B cell (primary cell): Measurements from ENCODE around the gene CCDC106. TPM values are rescaled to one million over a fixed set of nuclear protein-coding genes. Genes with fewer than 3 reads are reported as not detected.

Experiments used
- ATAC-seq: fragments of 200-7000 bp; cut with Tn5 transposase; one replicate; pipeline ENCODE4 v1.10.0; 2021; ENCODE audit warnings: low read depth, mild to moderate bottlenecking, moderate number of reproducible peaks, moderate library complexity
- CTCF ChIA-PET: fragments of 350-600 bp; sonication (Branson Sonifier 250); formaldehyde crosslinking; loops from one replicate; lab custom pipeline; 2021; ENCODE audit warnings: antibody characterized with exemption, inconsistent platforms; lab: Charles Lee
- POLR2A ChIA-PET: fragments of 350-600 bp; sonication (Branson Sonifier 250); formaldehyde crosslinking; loops from one replicate; lab custom pipeline; 2021; ENCODE audit warnings: antibody characterized with exemption; lab: Charles Lee
- DNase-seq: peaks from one replicate; pipeline ENCODE4 v3.0.0; 2013
- H2AFZ ChIP-seq: 2 replicates; pipeline ENCODE4 v1.6.1; 2012; ENCODE audit warnings: mild to moderate bottlenecking, low read depth, low read length; ENCODE audit not compliant: insufficient read depth, poor library complexity, severe bottlenecking
- H3K27ac ChIP-seq, 2 donors: 1 replicate in 1 of 2; 2 replicates in 1 of 2; pipeline ENCODE4 v1.5.1; 2012 to 2013; ENCODE audit warnings: low read length in 2 of 2, mild to moderate bottlenecking in 2 of 2, moderate library complexity in 1 of 2
- H3K27me3 ChIP-seq, 4 experiments: fragments of 200-600 bp in 1 of 4; sonication (generic) in 1 of 4; replicated peaks in 1 of 4; 1 replicate in 2 of 4; 2 replicates in 2 of 4; pipeline versions ENCODE4 v1.6.1 to v1.7.0; 2013 to 2016; ENCODE audit warnings: low read length in 3 of 4, mild to moderate bottlenecking in 2 of 4, mixed read lengths in 1 of 4, moderate library complexity in 1 of 4; ENCODE audit not compliant: insufficient read depth in 4 of 4, control insufficient read depth in 3 of 4; ENCODE audit errors: control extremely low read depth in 1 of 4
- H3K36me3 ChIP-seq, 2 experiments: replicated peaks in 1 of 2; 1 replicate in 1 of 2; 2 replicates in 1 of 2; pipeline versions ENCODE4 v1.6.1 to v1.7.1; 2013; ENCODE audit warnings: low read length in 1 of 2; ENCODE audit not compliant: insufficient read depth in 2 of 2, control insufficient read depth in 1 of 2; ENCODE audit errors: control extremely low read depth in 1 of 2, extremely low read depth in 1 of 2
- H3K4me1 ChIP-seq, 2 donors: fragments of 200-600 bp in 1 of 2; sonication (generic) in 1 of 2; 1 replicate in 1 of 2; 2 replicates in 1 of 2; pipeline versions ENCODE4 v1.5.1 to v1.6.1; 2013 to 2017; ENCODE audit warnings: low read length in 2 of 2; ENCODE audit not compliant: control insufficient read depth in 2 of 2, insufficient read depth in 2 of 2
- H3K4me2 ChIP-seq: replicated peaks from 2 replicates; pipeline ENCODE3; 2012; ENCODE audit warnings: mild to moderate bottlenecking, low read depth, low read length; ENCODE audit not compliant: poor library complexity, severe bottlenecking
- H3K4me3 ChIP-seq, 5 experiments: fragments of 200-600 bp in 1 of 5; sonication (generic) in 1 of 5; 1 replicate in 3 of 5; 2 replicates in 2 of 5; pipeline versions ENCODE4 v1.5.1 to v1.7.0; 2011 to 2016; ENCODE audit warnings: low read length in 4 of 5, mild to moderate bottlenecking in 4 of 5, low read depth in 2 of 5, control low read depth in 1 of 5, moderate library complexity in 1 of 5; ENCODE audit not compliant: insufficient read depth in 1 of 5; ENCODE audit errors: control extremely low read depth in 1 of 5, extremely low read depth in 1 of 5
- H3K79me2 ChIP-seq: fragments of 200-600 bp; sonication (generic); one replicate; pipeline ENCODE4 v1.6.0; 2016; ENCODE audit warnings: low read length; ENCODE audit not compliant: control insufficient read depth, insufficient read depth
- H3K9ac ChIP-seq: fragments of 200-600 bp; sonication (generic); 2 replicates; pipeline ENCODE4 v1.6.1; 2017; ENCODE audit warnings: mild to moderate bottlenecking, low read length, moderate library complexity
- H3K9me3 ChIP-seq, 3 donors: one replicate each; pipeline versions ENCODE4 v1.6.1 to v1.7.1; 2013; ENCODE audit warnings: low read length in 2 of 3; ENCODE audit not compliant: control insufficient read depth in 2 of 3, insufficient read depth in 1 of 3; ENCODE audit errors: control extremely low read depth in 1 of 3
- H4K20me1 ChIP-seq: 2 replicates; pipeline ENCODE4 v1.6.0; 2012; ENCODE audit warnings: mild to moderate bottlenecking, low read length; ENCODE audit not compliant: insufficient read depth, control insufficient read depth, poor library complexity, severe bottlenecking
- H3K27ac Mint-ChIP-seq: one replicate; pipeline ENCODE4 v1.8.0; 2021; ENCODE audit warnings: mixed read lengths
- H3K27me3 Mint-ChIP-seq: one replicate; pipeline ENCODE4 v1.8.0; 2021; ENCODE audit warnings: mixed read lengths
- H3K4me1 Mint-ChIP-seq: one replicate; pipeline ENCODE4 v1.8.0; 2021; ENCODE audit warnings: mixed read lengths
- H3K4me3 Mint-ChIP-seq: one replicate; pipeline ENCODE4 v1.8.0; 2021; ENCODE audit warnings: mixed read lengths
- H3K9me3 Mint-ChIP-seq: one replicate; pipeline ENCODE4 v1.8.0; 2022; ENCODE audit warnings: mixed read lengths; ENCODE audit not compliant: insufficient read depth
- EZH2 ChIP-seq: IDR thresholded peaks from 2 replicates; pipeline ENCODE4 v1.6.1; 2012; ENCODE audit warnings: borderline replicate concordance, low read depth, mild to moderate bottlenecking, moderate library complexity, low read length; ENCODE audit not compliant: insufficient read depth, poor library complexity, severe bottlenecking
- WGBS: methylation state at CpG from one replicate; pipeline ENCODE4 v1.1.5; 2013; ENCODE audit warnings: missing lambda C conversion rate; ENCODE audit not compliant: insufficient coverage; 5-methylcytosine and 5-hydroxymethylcytosine counted together
- intact Hi-C: fragments of 100-400 bp; cut with micrococcal nuclease; formaldehyde crosslinking; loops from one replicate; pipeline ENCODE4 v1.10.0; 2022
- polyA plus RNA-seq: library from polyadenylated mRNA; depleted of rRNA; stranded (reverse); fragments of >200 nt; gene quantifications from 2 replicates; pipeline ENCODE4 v1.2.3, GENCODE V29; 2012
- total RNA-seq, 2 donors: library from RNA; stranded (reverse); fragments of 120-200 nt in 1 of 2; gene quantifications; 1 replicate in 1 of 2; 2 replicates in 1 of 2; pipeline versions ENCODE4 v1.2.3 to v1.2.4, GENCODE V29; 2013 to 2022
- TF ChIP-seq, protein P1 (sequence below): fragments of 200-600 bp; IDR thresholded peaks from one replicate; pipeline ENCODE4 v1.8.0; 2022; ENCODE audit warnings: antibody characterized with exemption, mild to moderate bottlenecking

The CCDC106 gene
- total and polyA plus RNA-seq, 2 donors (not counting 1 experiment from before 2014, with no cell fraction given) = 25.2 to 52.1 TPM

DNA sequence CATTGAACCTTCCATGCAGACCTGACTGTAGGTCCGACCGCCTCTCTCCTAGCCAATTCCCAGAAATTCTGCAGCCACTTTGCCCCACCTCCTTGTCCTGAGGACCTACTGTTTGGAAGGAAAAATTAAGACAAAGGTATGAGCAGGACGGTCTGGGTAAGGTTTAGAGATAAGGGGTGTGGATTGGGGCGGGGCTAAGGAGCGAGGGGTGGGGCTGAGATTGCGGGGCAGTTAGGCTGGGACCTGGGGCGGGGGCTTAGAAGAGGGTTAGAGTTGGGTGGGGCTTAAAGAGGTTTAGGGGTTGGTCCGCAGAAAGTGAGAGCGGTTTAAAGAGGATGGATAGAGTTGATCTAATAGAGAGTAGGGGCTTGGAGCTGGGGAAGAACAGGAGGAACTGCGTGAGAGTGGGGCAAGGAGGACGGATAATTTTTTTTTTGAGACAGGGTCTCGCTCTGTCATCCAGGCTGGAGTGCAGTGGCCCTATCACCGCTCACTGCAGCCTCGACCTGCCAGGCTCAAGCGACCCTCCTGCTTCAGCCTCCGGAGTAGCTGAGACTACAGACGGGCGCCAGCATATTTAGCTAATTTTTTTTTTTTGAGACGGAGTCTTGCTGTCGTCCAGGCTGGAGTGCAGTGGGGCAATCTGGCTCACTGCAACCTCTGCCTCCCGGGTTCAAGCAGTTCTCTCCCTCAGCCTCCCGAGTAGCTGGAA lies 44.3 kb upstream of the CCDC106 start:
- Histone ChIP-seq H4K20me1 (no peaks in the 10 kb centered on the region), H3K79me2 (peaks cover 27% of the 10 kb centered on the region), H2AFZ (no peak overlapping the region), H3K27me3 (no peaks in the 10 kb centered on the region), H3K36me3 (peaks cover 0 to 3% of the 10 kb centered on the region in 2 experiments), H3K4me1 (peaks cover 17 to 38% of the 10 kb centered on the region in 2 donors), H3K4me3 (no peak overlapping the region), H3K9me3 (peaks cover 0 to 8% (median 0%) of the 10 kb centered on the region in 3 donors), H3K27ac (no peak overlapping the region), H3K4me2 (no peak overlapping the region), H3K9ac (no peak overlapping the region)
- 93% methylated on average over 20 of the region's 22 CpGs for WGBS
- TF ChIP-seq EZH2 = no peak
- TF ChIP-seq, protein P1, sequence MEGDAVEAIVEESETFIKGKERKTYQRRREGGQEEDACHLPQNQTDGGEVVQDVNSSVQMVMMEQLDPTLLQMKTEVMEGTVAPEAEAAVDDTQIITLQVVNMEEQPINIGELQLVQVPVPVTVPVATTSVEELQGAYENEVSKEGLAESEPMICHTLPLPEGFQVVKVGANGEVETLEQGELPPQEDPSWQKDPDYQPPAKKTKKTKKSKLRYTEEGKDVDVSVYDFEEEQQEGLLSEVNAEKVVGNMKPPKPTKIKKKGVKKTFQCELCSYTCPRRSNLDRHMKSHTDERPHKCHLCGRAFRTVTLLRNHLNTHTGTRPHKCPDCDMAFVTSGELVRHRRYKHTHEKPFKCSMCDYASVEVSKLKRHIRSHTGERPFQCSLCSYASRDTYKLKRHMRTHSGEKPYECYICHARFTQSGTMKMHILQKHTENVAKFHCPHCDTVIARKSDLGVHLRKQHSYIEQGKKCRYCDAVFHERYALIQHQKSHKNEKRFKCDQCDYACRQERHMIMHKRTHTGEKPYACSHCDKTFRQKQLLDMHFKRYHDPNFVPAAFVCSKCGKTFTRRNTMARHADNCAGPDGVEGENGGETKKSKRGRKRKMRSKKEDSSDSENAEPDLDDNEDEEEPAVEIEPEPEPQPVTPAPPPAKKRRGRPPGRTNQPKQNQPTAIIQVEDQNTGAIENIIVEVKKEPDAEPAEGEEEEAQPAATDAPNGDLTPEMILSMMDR = no peak
- Mint-ChIP-seq H3K9me3 (no peaks in the 10 kb centered on the region), H3K27me3 (no peaks in the 10 kb centered on the region), H3K27ac (peak overlapping the region; percentile 51), H3K4me3 (peak overlapping the region; percentile 47), H3K4me1 (peaks cover 52% of the 10 kb centered on the region)
- intact Hi-C loops = loop anchor here (2.0 to 10.0 kb wide), 3 partner anchors 17 to 349 kb away; partner anchors contain the start of genes BRSK1, HSPBP1 and PPP6R1
- ChIA-PET POLR2A (interaction anchor here (0.6 to 1.3 kb wide), 2 partner anchors 29 to 87 kb away, joined by 3 read pairs; no protein-coding TSS in a partner anchor), CTCF (interaction anchor here (0.7 to 1.6 kb wide), 6 partner anchors 21 to 100 kb away, joined by 3 to 5 read pairs (median 4); no protein-coding TSS in a partner anchor)
- no peak for DNase-seq
- ATAC-seq = no peak

DNA sequence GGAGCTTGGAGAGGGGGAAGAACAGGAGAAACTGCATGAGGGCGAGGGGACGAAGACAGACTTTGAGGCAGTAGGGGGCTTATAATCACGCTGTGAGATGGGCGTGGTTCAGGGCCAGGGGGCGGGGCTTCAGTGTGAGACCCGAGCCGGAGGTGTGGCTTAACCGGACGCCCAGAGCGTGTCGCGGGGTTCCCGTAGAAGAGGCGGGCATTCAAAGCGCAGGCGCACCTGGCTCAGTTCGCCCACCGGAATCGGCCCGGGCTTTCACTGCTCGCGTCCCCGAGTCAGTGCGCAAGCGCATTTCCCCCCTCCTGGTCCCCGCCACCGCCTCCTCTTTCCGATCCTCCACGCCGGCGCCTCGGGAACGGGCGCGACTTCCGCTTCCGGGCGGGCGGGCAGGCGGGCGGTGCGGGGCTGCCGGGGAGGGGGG lies 42.8 kb upstream of the CCDC106 start:
- Mint-ChIP-seq H3K27me3 (no peaks in the 10 kb centered on the region), H3K9me3 (no peaks in the 10 kb centered on the region), H3K4me3 (peak overlapping the region; percentile 86), H3K27ac (peak overlapping the region; percentile 94), H3K4me1 (peaks cover 56% of the 10 kb centered on the region)
- WGBS = 0% methylated on average over 26 of the region's 43 CpGs
- Histone ChIP-seq H3K79me2 (peaks cover 41% of the 10 kb centered on the region), H3K4me2 (peak overlapping the region; percentile 97), H3K9me3 (peaks cover 0 to 3% (median 0%) of the 10 kb centered on the region in 3 donors), H3K27ac (peak overlapping the region; percentile 74 to 85), H3K4me1 (peaks cover 17 to 35% of the 10 kb centered on the region in 2 donors), H3K4me3 (peak overlapping the region; percentile 43 to 84 (median 70)), H3K36me3 (peaks cover 0 to 13% of the 10 kb centered on the region in 2 experiments), H2AFZ (peak overlapping the region; percentile 68), H3K9ac (peak overlapping the region; percentile 72), H4K20me1 (no peaks in the 10 kb centered on the region), H3K27me3 (no peaks in the 10 kb centered on the region)
- CTCF ChIA-PET = interaction anchor here (0.6 to 2.9 kb wide), 14 partner anchors 15 to 464 kb away, joined by 3 to 46 read pairs (median 8); partner anchors contain the start of genes KMT5C and ZNF784
- ATAC-seq = peak; percentile 76
- intact Hi-C loops = loop anchor here (1.0 to 10.0 kb wide), 6 partner anchors 18 to 350 kb away; partner anchors contain the start of genes BRSK1, HSPBP1, PPP6R1 and ZNF580
- POLR2A ChIA-PET = interaction anchor here (1.0 to 1.8 kb wide), 6 partner anchors 13 to 42 kb away, joined by 3 to 6 read pairs (median 5); partner anchors contain the start of genes ZNF579 and ZNF784
- DNase-seq = peak; percentile 97
- TF ChIP-seq EZH2 = no peak
- TF ChIP-seq, protein P1 = no peak
